SK-N-SH (cell line): ENCODE results near the gene DIAPH1. TPM values are rescaled to one million over a fixed set of nuclear protein-coding genes. Genes with fewer than 3 reads are reported as not detected.

Experiments used
- CTCF ChIA-PET: fragments of 300-600, 350-600 bp; formaldehyde crosslinking; extraction: SDS; loops from one replicate; lab custom pipeline; 2021; lab: Yijun Ruan, JAX
- POLR2A ChIA-PET: fragments of 350-600 bp; sonication (Branson Sonifier 250); formaldehyde crosslinking; extraction: SDS; loops from one replicate; lab custom pipeline; 2020; ENCODE audit warnings: antibody characterized with exemption, inconsistent platforms; lab: Yijun Ruan, JAX
- DNase-seq: peaks from one replicate; pipeline ENCODE4 v3.0.0; 2012
- H2AFZ ChIP-seq: fragments of 200-600 bp; sonication (generic); 2 replicates; pipeline ENCODE4 v1.8.1; 2016; ENCODE audit warnings: antibody characterized with exemption, mild to moderate bottlenecking, low read depth
- H3F3A ChIP-seq: fragments of 200-600 bp; sonication (generic); replicated peaks from 2 replicates; pipeline ENCODE3; 2016; ENCODE audit warnings: antibody characterized with exemption, mild to moderate bottlenecking; ENCODE audit not compliant: insufficient read depth
- H3K27ac ChIP-seq, 2 experiments: fragments of 200-500 bp in 1 of 2; fragments of 200-600 bp in 1 of 2; sonication (Bioruptor generic) in 1 of 2; sonication (generic), shearing (Covaris generic) in 1 of 2; 2 replicates each; pipeline versions ENCODE4 v1.5.1 to v1.6.1; 2014 to 2016; ENCODE audit warnings: low read depth in 2 of 2, inconsistent platforms in 1 of 2, low read length in 1 of 2, mild to moderate bottlenecking in 1 of 2, mixed read lengths in 1 of 2
- H3K27me3 ChIP-seq: fragments of 200-600 bp; sonication (generic), shearing (Covaris generic); 2 replicates; pipeline ENCODE4 v1.6.1; 2016; ENCODE audit warnings: mixed run types; ENCODE audit not compliant: insufficient read depth
- H3K36me3 ChIP-seq, 2 experiments: fragments of 200-500 bp in 1 of 2; fragments of 200-600 bp in 1 of 2; sonication (Bioruptor generic) in 1 of 2; sonication (generic) in 1 of 2; replicated peaks in 1 of 2; 2 replicates each; pipeline versions ENCODE3 to v1.5.1; 2014 to 2016; ENCODE audit warnings: low read length in 1 of 2, mild to moderate bottlenecking in 1 of 2; ENCODE audit not compliant: insufficient read depth in 2 of 2, control insufficient read depth in 1 of 2
- H3K4me1 ChIP-seq, 2 experiments: fragments of 200-500 bp in 1 of 2; fragments of 200-600 bp in 1 of 2; sonication (Bioruptor generic) in 1 of 2; sonication (generic), shearing (Covaris generic) in 1 of 2; 2 replicates each; pipeline versions ENCODE4 v1.5.1 to v1.6.1; 2014 to 2016; ENCODE audit warnings: low read depth in 1 of 2, low read length in 1 of 2, mixed run types in 1 of 2; ENCODE audit not compliant: insufficient read depth in 2 of 2, control insufficient read depth in 1 of 2
- H3K4me2 ChIP-seq: fragments of 200-600 bp; sonication (generic), shearing (Covaris generic); 2 replicates; pipeline ENCODE4 v1.6.1; 2017; ENCODE audit warnings: mixed run types
- H3K4me3 ChIP-seq, 2 experiments: fragments of 200-500 bp in 1 of 2; fragments of 200-600 bp in 1 of 2; sonication (Bioruptor generic) in 1 of 2; sonication (generic), shearing (Covaris generic) in 1 of 2; 2 replicates each; pipeline versions ENCODE4 v1.5.1 to v1.8.1; 2014 to 2016; ENCODE audit warnings: low read depth in 2 of 2, inconsistent platforms in 1 of 2, low read length in 1 of 2, mild to moderate bottlenecking in 1 of 2, mixed read lengths in 1 of 2, moderate library complexity in 1 of 2
- H3K79me2 ChIP-seq: fragments of 200-600 bp; sonication (generic); 2 replicates; pipeline ENCODE4 v1.8.1; 2017; ENCODE audit warnings: mild to moderate bottlenecking; ENCODE audit not compliant: insufficient read depth
- H3K9ac ChIP-seq: fragments of 200-600 bp; sonication (generic); 2 replicates; pipeline ENCODE4 v1.6.1; 2017; ENCODE audit warnings: mixed run types
- H3K9me2 ChIP-seq: fragments of 200-600 bp; sonication (generic); 2 replicates; pipeline ENCODE4 v1.6.1; 2017; ENCODE audit warnings: mixed run types
- H3K9me3 ChIP-seq: fragments of 200-600 bp; sonication (generic); 2 replicates; pipeline ENCODE4 v1.6.1; 2017; ENCODE audit warnings: mixed run types, mild to moderate bottlenecking, moderate library complexity
- H4K20me1 ChIP-seq: fragments of 200-600 bp; sonication (generic); 2 replicates; pipeline ENCODE4 v1.6.1; 2017; ENCODE audit warnings: mild to moderate bottlenecking, mixed run types; ENCODE audit not compliant: insufficient read depth
- ELF1 ChIP-seq: IDR thresholded peaks from 2 replicates; pipeline ENCODE4 v1.4.0; 2012
- EZH2phosphoT487 ChIP-seq: fragments of 200-600 bp; sonication (generic); IDR thresholded peaks from 2 replicates; pipeline ENCODE4 v1.6.1; 2017; ENCODE audit warnings: low read depth, mixed run types, mild to moderate bottlenecking, antibody characterized with exemption, moderate library complexity, borderline replicate concordance
- FOSL2 ChIP-seq: IDR thresholded peaks from 2 replicates; pipeline ENCODE4 v1.4.0; 2012; ENCODE audit warnings: low read depth, mild to moderate bottlenecking, moderate library complexity, borderline replicate concordance
- FOXJ3 ChIP-seq: sonication (generic); formaldehyde crosslinking; IDR thresholded peaks from 2 replicates; pipeline ENCODE4 v1.5.1; 2020; ENCODE audit warnings: mild to moderate bottlenecking, missing genetic modification reagents
- IRF3 ChIP-seq: fragments of 150-350 bp; IDR thresholded peaks from 2 replicates; pipeline ENCODE4 v1.6.1; 2016; ENCODE audit warnings: mild to moderate bottlenecking, low read depth, low read length
- NFIC ChIP-seq: IDR thresholded peaks from 2 replicates; pipeline ENCODE4 v1.4.0; 2012; ENCODE audit warnings: borderline replicate concordance
- NRF1 ChIP-seq: IDR thresholded peaks from 2 replicates; pipeline ENCODE4 v1.6.1; 2012; ENCODE audit warnings: low read depth, mild to moderate bottlenecking, low read length
- RAD21 ChIP-seq: IDR thresholded peaks from 2 replicates; pipeline ENCODE4 v1.6.1; 2012; ENCODE audit warnings: mild to moderate bottlenecking, low read length
- RCOR1 ChIP-seq: fragments of 150-350 bp; IDR thresholded peaks from 2 replicates; pipeline ENCODE4 v1.6.1; 2017; ENCODE audit warnings: antibody characterized with exemption, low read length
- REST ChIP-seq: IDR thresholded peaks from 2 replicates; pipeline ENCODE4 v1.6.1; 2012; ENCODE audit warnings: mild to moderate bottlenecking, low read depth, low read length, moderate library complexity
- SIN3A ChIP-seq: IDR thresholded peaks from 2 replicates; pipeline ENCODE4 v1.6.1; 2012; ENCODE audit warnings: low read depth, mild to moderate bottlenecking, low read length, moderate library complexity, borderline replicate concordance
- TAF1 ChIP-seq: IDR thresholded peaks from 2 replicates; pipeline ENCODE4 v1.6.1; 2012; ENCODE audit warnings: low read depth, mild to moderate bottlenecking, low read length, moderate library complexity, borderline replicate concordance
- TCF12 ChIP-seq: IDR thresholded peaks from 2 replicates; pipeline ENCODE4 v1.4.0; 2012
- TEAD4 ChIP-seq: IDR thresholded peaks from 2 replicates; pipeline ENCODE4 v1.4.0; 2012; ENCODE audit warnings: mild to moderate bottlenecking, borderline replicate concordance; ENCODE audit not compliant: insufficient read depth
- WGBS: methylation state at CpG from one replicate; pipeline ENCODE4 v1.1.6; 2017; ENCODE audit warnings: low lambda C conversion rate; 5-methylcytosine and 5-hydroxymethylcytosine counted together
- polyA plus RNA-seq, 3 experiments: library from polyadenylated mRNA; depleted of rRNA; stranded (reverse); fragments of >200 nt; gene quantifications; 2 replicates each; pipeline ENCODE4 v1.2.3, GENCODE V29; 2012
- TF ChIP-seq, protein P1 (sequence below): fragments of 200-600 bp; sonication (generic); IDR thresholded peaks from 2 replicates; pipeline ENCODE4 v1.6.1; 2017; ENCODE audit warnings: antibody characterized with exemption, mild to moderate bottlenecking, moderate library complexity
- TF ChIP-seq, protein P2 (sequence below): IDR thresholded peaks from 2 replicates; pipeline ENCODE4; 2012
- TF ChIP-seq, protein P3 (sequence below): IDR thresholded peaks from 2 replicates; pipeline ENCODE4 v1.4.0; 2012; ENCODE audit warnings: low read depth, borderline replicate concordance

Gene DIAPH1
- polyA plus RNA-seq, 1 of the 3 experiments (the other 2 are of a cell fraction): 30.4 TPM

DNA sequence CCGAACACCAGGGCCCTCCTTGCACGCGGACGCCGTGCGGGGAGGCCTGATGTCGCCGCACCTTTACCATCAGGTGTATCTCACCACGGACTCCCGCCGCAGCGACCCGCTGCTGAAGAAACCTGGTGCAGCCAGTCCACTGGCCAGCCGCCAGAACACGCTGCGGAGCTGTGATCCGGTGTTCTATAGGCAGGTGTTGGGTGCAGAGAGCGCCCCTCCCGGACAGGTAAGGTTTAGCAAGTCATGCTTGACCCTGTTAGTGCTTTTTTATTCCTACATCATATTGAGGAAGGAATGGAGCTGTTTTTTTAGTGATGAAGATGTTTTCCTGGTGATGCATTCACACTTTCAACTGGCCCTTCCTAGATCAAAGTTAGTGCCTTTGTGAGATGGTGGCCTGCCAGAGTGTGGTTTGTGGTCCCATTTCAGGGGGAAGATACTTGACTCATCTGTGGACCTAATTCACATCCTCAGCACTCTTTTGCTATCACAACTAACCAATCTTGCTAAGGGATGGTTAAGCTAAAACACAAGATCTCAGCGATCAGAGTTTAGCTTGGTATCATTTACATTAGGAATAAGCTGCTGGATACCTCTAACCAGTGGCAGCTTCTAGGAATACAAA is 140.4 kb downstream of the DIAPH1 start:
- Histone ChIP-seq H3K9me3 (no peaks in the 10 kb centered on the region), H3K4me1 (peaks cover 12 to 39% of the 10 kb centered on the region in 2 experiments; a peak in 3 of 4 replicates), H3K9me2 (no peaks in the 10 kb centered on the region), H3F3A (peaks cover 25% of the 10 kb centered on the region), H2AFZ (no peak overlapping the region), H3K36me3 (peaks cover 0 to 42% of the 10 kb centered on the region in 2 experiments), H3K9ac (peak overlapping the region; percentile 83; the same call in 1 of the 2 replicates), H4K20me1 (peaks cover 61% of the 10 kb centered on the region), H3K4me3 (peak overlapping the region; percentile 82 to 85), H3K27ac (peak overlapping the region in 1 of 2 experiments; percentile 92; a peak in 1 of 4 replicates), H3K4me2 (peak overlapping the region; percentile 97), H3K27me3 (no peaks in the 10 kb centered on the region), H3K79me2 (peaks cover 70% of the 10 kb centered on the region)
- WGBS: 24% methylated on average over 5 of the region's 20 CpGs
- ChIA-PET CTCF (interaction anchor here (0.6 to 8.6 kb wide), 13 partner anchors 8 to 436 kb away, joined by 3 to 117 read pairs (median 4); partner anchors contain the start of gene TAF7), POLR2A (no interaction called here)
- DNase-seq: no peak
- TF ChIP-seq TAF1 (no peak), TCF12 (no peak)
- TF ChIP-seq, protein P1, sequence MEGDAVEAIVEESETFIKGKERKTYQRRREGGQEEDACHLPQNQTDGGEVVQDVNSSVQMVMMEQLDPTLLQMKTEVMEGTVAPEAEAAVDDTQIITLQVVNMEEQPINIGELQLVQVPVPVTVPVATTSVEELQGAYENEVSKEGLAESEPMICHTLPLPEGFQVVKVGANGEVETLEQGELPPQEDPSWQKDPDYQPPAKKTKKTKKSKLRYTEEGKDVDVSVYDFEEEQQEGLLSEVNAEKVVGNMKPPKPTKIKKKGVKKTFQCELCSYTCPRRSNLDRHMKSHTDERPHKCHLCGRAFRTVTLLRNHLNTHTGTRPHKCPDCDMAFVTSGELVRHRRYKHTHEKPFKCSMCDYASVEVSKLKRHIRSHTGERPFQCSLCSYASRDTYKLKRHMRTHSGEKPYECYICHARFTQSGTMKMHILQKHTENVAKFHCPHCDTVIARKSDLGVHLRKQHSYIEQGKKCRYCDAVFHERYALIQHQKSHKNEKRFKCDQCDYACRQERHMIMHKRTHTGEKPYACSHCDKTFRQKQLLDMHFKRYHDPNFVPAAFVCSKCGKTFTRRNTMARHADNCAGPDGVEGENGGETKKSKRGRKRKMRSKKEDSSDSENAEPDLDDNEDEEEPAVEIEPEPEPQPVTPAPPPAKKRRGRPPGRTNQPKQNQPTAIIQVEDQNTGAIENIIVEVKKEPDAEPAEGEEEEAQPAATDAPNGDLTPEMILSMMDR: peak; percentile 55

DNA sequence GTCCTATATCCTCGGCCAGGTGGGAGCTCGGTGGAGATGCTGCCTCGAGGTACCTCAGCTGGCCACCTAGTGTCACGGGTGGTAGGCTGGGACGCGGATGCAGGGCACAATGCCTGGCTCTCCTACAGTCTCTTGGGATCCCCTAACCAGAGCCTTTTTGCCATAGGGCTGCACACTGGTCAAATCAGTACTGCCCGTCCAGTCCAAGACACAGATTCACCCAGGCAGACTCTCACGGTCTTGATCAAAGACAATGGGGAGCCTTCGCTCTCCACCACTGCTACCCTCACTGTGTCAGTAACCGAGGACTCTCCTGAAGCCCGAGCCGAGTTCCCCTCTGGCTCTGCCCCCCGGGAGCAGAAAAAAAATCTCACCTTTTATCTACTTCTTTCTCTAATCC is 141.0 kb downstream of the DIAPH1 start:
- H3K79me2 ChIP-seq: peaks cover 64% of the 10 kb centered on the region
- H3K27me3 ChIP-seq: no peaks in the 10 kb centered on the region
- no peaks in the 10 kb centered on the region for H3K9me3 ChIP-seq
- peaks cover 25% of the 10 kb centered on the region for H3F3A ChIP-seq
- H3K9me2 ChIP-seq: no peaks in the 10 kb centered on the region
- ChIA-PET CTCF (interaction anchor here (0.8 to 8.6 kb wide), 11 partner anchors 9 to 437 kb away, joined by 3 to 117 read pairs (median 4); partner anchors contain the start of genes PCDHGA4 and TAF7), POLR2A (no interaction called here)
- peak; percentile 52 for DNase-seq
- no peak overlapping the region for H2AFZ ChIP-seq
- peaks cover 0 to 42% of the 10 kb centered on the region in 2 experiments for H3K36me3 ChIP-seq
- H3K4me2 ChIP-seq: peak overlapping the region; percentile 97
- H4K20me1 ChIP-seq: peaks cover 54% of the 10 kb centered on the region
- WGBS: 29% methylated on average over 7 of the region's 13 CpGs
- H3K9ac ChIP-seq: peak overlapping the region; percentile 83; the same call in 1 of the 2 replicates
- peak overlapping the region in 1 of 2 experiments; percentile 92; a peak in 1 of 4 replicates for H3K27ac ChIP-seq
- H3K4me3 ChIP-seq: peak overlapping the region; percentile 82 to 85
- peaks cover 8 to 36% of the 10 kb centered on the region in 2 experiments; a peak in 3 of 4 replicates for H3K4me1 ChIP-seq
- no peak for TF ChIP-seq NFIC
- no peak for TF ChIP-seq NRF1
- TF ChIP-seq RCOR1: no peak
- no peak for TF ChIP-seq TCF12
- TF ChIP-seq ELF1: no peak
- TF ChIP-seq EZH2phosphoT487: no peak
- TF ChIP-seq FOSL2: no peak
- TF ChIP-seq REST: no peak
- no peak for TF ChIP-seq TAF1
- TF ChIP-seq, protein P2, sequence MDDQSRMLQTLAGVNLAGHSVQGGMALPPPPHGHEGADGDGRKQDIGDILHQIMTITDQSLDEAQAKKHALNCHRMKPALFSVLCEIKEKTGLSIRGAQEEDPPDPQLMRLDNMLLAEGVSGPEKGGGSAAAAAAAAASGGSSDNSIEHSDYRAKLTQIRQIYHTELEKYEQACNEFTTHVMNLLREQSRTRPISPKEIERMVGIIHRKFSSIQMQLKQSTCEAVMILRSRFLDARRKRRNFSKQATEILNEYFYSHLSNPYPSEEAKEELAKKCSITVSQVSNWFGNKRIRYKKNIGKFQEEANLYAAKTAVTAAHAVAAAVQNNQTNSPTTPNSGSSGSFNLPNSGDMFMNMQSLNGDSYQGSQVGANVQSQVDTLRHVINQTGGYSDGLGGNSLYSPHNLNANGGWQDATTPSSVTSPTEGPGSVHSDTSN: no peak
- no peak for TF ChIP-seq IRF3
- no peak for TF ChIP-seq TEAD4
- no peak for TF ChIP-seq RAD21
- TF ChIP-seq, protein P3, sequence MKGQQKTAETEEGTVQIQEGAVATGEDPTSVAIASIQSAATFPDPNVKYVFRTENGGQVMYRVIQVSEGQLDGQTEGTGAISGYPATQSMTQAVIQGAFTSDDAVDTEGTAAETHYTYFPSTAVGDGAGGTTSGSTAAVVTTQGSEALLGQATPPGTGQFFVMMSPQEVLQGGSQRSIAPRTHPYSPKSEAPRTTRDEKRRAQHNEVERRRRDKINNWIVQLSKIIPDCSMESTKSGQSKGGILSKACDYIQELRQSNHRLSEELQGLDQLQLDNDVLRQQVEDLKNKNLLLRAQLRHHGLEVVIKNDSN: no peak
- TF ChIP-seq FOXJ3 (CRISPR knock-in tag): no peak
- no peak for TF ChIP-seq SIN3A
